ENCODE results near the gene GK. TPM values are rescaled to one million over a fixed set of nuclear protein-coding genes. Genes with fewer than 3 reads are reported as not detected.

The GK gene
- total RNA-seq, 1 experiment from 2014 or later = 9.8 TPM

DNA sequence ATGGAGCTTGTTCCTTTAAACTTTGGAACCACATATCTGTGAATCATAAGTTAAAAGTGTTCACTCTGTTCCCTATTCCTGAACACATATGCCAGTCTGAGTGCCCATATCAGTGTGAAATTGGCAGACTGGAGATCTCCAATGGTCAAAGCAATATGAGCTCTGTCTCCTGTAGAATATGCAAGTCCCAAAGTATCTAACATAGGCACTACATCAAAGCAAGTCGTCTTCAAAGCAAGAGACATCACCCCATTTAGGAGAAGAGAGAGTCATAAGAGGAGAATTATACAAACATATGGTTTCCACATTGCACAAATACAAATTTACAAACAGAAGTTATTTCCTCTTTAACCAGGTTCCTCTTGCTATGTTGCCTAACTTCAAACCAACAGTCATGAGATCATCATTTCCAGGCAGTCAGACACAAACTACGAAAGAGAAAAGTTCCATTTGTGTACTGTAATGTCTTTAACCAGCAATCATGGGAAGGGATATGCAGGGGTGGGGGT, 9.9 kb upstream of the GK start:
- TF ChIP-seq CTCF (conservative IDR thresholded peaks at IDR 0.05) = no peak
- Histone ChIP-seq H3K27me3 (ENCODE audit: insufficient read depth, low read length) (no peaks in the 10 kb centered on the region), H2AK5ac (ENCODE audit: insufficient read length, low read length) (no peak overlapping the region), H4K91ac (ENCODE audit: insufficient read length, low read depth, low read length) (no peak overlapping the region), H4K20me1 (ENCODE audit: control insufficient read depth, insufficient read depth, insufficient read length) (no peaks in the 10 kb centered on the region), H2BK5ac (ENCODE audit: insufficient read length, low read length) (no peak overlapping the region), H3K18ac (ENCODE audit: insufficient read length, low read depth, low read length) (no peak overlapping the region), H4K8ac (replicated peaks; ENCODE audit: insufficient read length, low read depth, low read length) (no peak overlapping the region), H3K4me2 (ENCODE audit: insufficient read depth, insufficient read length, low read length) (no peak overlapping the region), H4K5ac (ENCODE audit: insufficient read length, low read depth, low read length) (no peak overlapping the region), H3K4ac (ENCODE audit: low read depth, low read length) (no peak overlapping the region), H3K23me2 (ENCODE audit: insufficient read length, low read depth, low read length, poor library complexity, severe bottlenecking) (no peaks in the 10 kb centered on the region), H3K14ac (ENCODE audit: insufficient read depth, low read length) (no peak overlapping the region), H3K79me2 (ENCODE audit: insufficient read depth, low read length) (no peaks in the 10 kb centered on the region), H3T11ph (ENCODE audit: low read length) (no peak overlapping the region), H3K4me1 (ENCODE audit: insufficient read depth, low read length) (no peaks in the 10 kb centered on the region; the same call in 1 of the 2 replicates), H3K79me1 (ENCODE audit: insufficient read depth, low read depth, low read length, poor library complexity, severe bottlenecking) (no peaks in the 10 kb centered on the region), H2BK20ac (ENCODE audit: low read depth, low read length, poor library complexity, severe bottlenecking) (no peak overlapping the region), H3K27ac (ENCODE audit: insufficient read length, low read depth, low read length) (no peak overlapping the region), H2BK120ac (ENCODE audit: low read depth, low read length, poor library complexity, severe bottlenecking) (no peak overlapping the region), H3K23ac (ENCODE audit: insufficient read length, low read depth, low read length) (no peak overlapping the region), H3K9me3 (ENCODE audit: control insufficient read depth, low read depth, low read length) (peaks cover 11% of the 10 kb centered on the region), H2BK12ac (ENCODE audit: insufficient read length, low read depth, low read length) (no peak overlapping the region), H3K56ac (ENCODE audit: insufficient read length, low read depth, low read length) (no peak overlapping the region), H3K9ac (ENCODE audit: extremely low read depth, insufficient read length, low read length) (no peak overlapping the region), H2AFZ (ENCODE audit: low read length) (no peak overlapping the region), H2BK15ac (ENCODE audit: low read depth, low read length) (no peak overlapping the region)
- H3K4me1 Mint-ChIP-seq = peaks cover 5 to 7% of the 10 kb centered on the region in 2 experiments
- H3K9me3 Mint-ChIP-seq = peaks cover 21 to 60% of the 10 kb centered on the region in 2 experiments
- no peak overlapping the region for H3K4me3 Mint-ChIP-seq
- no peak overlapping the region for H3K27ac Mint-ChIP-seq
- DNase-seq = no peak
- WGBS (ENCODE audit: extremely low coverage, insufficient read length, low lambda C conversion rate) = no CpG with 5 or more reads among the region's 2 CpGs
- peaks cover 0 to 4% (median 3%) of the 10 kb centered on the region in 3 experiments; a peak in 4 of 7 replicates for H3K36me3 Mint-ChIP-seq (ENCODE audit: insufficient read depth in 1 of 3, low read depth in 3 of 3)
- H3K27me3 Mint-ChIP-seq (ENCODE audit: low read depth) = no peaks in the 10 kb centered on the region; the same call in 1 of the 2 replicates
